NCI-H345 treated with DMSO at 0.1 percent for 48 hours (cell line): Measurements from ENCODE around the gene TANGO6.
"Not testable (repeated sequence)": the region's sequence is repeated elsewhere in the genome, so short reads cannot be mapped to it uniquely, and the experiment has no call there.

ENCODE experiments used
- DNase-seq: peaks from one replicate; lab custom pipeline; 2025; ENCODE audit not compliant: unreplicated experiment; lab: John Stamatoyannopoulos, UW

Gene TANGO6

DNA sequence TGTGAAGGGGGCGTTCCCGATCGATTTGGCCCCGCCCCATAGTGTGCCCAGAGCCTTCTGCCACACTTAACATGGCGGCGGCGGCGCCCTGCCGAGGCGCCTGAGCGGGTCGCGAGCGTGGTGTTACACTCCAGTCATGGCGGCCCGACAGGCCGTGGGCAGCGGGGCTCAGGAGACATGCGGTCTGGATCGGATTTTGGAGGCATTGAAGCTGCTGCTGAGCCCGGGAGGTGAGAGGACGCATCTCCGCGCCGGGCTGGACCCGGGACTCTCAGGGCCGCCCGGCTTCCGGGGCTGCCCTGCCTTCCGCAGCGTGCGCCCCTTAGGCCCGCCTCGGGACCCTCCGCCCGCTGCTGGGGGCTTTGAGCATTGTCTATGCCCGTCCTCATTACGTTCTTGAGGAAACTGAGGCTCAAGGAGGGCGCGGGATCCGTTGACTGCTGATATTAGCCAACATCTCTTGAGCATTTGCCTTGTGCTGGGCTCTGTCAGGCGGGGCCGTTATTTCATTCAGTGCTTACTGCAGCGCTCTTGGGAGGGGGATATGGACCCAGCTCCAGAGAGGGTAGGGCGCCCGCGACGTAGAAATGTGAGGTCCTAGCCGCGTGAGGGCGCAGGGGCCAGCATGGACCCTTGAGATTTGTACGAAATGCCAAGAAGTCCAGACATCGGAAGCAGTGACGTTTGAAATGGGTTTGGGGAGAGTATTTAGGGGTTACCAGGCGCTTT is at the start of gene TANGO6:
Gene TANGO6, plus strand, starts transcription at position 50 of the 729 bp plus-strand sequence. Its CDS starts 87 bp downstream, at position 137.
- peak; percentile 68 for DNase-seq

DNA sequence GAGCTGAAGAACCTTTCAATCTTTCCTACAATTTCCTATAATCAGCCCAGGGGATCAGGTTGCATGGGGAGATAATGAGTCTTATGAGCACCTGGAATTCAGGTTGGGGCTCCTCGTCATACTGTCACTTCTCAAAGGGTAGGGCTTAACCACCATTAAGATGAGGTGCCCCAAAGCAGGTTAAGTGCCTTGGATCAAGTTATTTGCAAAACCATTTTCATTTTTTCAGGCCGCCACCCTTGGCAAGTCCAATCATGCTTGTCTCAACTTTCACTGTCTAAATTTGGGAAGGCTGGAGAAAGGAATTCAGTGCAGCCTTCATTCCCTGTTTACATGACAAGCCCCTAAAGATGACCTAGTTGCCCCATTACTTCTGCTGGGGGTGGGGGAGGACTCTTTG is 44.9 kb upstream of the TANGO6 start:
- no peak for DNase-seq

DNA sequence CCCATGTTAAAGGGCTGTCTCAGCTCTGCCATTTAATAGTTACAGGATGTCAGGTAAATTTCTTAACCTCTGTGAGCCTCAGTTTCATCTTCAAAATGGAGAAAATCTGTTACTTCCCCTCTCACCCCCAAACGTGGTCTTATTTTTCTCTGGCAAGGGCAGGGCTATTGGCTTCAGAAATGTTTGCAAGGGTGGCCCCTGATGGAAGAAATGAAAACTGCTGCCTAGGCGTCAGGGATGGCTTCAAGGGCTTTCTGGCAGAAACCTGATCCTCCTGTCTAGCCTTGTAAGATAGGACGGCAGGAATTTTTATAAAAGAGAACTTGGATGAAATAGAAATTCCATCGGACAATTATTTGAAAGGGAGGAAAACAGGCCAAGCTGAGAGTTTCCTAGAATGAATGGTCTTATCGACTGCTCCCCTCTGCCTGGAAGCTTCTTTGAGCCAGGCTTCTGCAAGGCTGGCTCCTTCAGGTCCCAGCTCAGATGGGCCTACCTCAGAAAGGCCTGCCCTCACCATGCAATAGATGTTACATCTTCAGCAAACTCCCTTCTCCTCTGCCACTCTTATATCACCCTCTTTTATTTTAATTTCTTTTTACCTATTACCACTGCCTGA is 43.0 kb upstream of the TANGO6 start:
- peak; percentile 40 for DNase-seq

DNA sequence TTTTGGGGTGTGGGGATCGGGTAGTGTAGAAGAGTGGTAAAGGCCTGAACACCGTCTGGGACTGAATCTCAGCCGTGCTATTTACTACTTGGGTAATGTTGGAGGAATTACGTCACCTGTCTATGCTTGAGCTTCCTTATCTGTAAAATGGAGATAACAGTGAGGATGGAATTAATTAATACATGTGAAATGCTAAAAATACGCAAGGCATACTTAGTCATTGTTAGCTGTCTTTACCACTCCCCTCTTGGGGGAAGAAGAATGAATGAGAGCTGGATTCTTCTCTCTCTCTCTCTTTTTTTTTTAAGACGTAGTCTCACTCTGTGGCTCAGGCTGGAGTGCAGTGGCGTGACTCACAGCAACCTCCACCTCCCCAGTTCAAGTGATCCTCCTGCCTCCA is 41.1 kb upstream of the TANGO6 start:
- no peak for DNase-seq

- no peak for DNase-seq
These were observed 36.9 kb upstream of the TANGO6 start for GRCh38 chr16:68806422-68806821.

GRCh38 chr16:68806981-68807380 is 36.4 kb upstream of the TANGO6 start:
- no peak for DNase-seq

DNA sequence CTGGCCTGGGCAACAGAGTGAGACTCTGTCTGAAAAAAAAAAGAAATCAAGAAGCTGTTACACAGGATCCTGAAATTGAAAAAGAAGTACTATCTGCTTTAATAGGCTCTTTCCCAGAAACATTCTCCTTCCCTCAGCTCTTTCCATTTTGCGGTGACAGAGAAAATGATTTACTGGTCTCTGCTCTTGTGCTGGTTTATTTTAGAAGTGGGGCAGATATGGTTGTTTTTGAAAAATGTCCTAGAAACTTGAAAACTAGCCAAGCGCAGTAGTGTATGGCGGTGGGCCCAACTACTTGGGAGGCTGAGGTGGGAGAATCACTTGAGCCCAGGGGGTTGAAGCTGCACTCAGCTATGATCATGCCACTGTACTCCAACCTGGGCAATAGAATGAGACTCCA is 28.8 kb upstream of the TANGO6 start:
- no peak for DNase-seq

- DNase-seq: no peak
These were observed 19.8 kb upstream of the TANGO6 start for GRCh38 chr16:68823401-68824135.

DNA sequence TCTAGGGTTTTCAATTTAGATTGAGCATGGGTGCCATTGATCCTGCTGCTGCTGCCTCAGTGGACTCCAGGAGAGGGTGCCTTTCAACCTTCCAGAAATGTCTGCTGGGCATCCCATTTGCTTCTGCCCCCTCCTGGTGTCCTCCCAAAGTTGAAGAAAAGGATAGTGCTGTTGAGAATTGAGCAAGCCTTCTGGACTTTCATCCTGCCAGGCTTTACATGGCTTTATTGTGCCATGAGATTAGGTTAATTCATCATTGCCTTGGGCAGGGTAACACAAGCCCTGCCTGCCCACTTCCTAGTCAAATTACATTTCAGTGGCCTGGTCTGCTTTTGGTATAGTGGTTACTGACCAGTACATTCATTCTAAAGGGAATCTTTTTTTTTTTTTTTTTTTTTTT is 17.9 kb upstream of the TANGO6 start:
- no peak for DNase-seq

- no peak for DNase-seq
These were observed 16.7 kb upstream of the TANGO6 start for GRCh38 chr16:68826652-68827051.

DNA sequence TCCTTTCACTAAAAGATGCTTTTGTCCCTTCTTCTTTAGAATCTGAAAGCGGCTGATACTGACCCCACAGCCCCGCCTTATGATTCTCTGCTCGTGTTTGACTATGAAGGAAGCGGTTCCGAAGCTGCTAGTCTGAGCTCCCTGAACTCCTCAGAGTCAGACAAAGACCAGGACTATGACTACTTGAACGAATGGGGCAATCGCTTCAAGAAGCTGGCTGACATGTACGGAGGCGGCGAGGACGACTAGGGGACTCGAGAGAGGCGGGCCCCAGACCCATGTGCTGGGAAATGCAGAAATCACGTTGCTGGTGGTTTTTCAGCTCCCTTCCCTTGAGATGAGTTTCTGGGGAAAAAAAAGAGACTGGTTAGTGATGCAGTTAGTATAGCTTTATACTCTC is 10.1 kb upstream of the TANGO6 start:
- no peak for DNase-seq

GRCh38 chr16:68834550-68834949 is 8.8 kb upstream of the TANGO6 start:
- DNase-seq: no peak

DNA sequence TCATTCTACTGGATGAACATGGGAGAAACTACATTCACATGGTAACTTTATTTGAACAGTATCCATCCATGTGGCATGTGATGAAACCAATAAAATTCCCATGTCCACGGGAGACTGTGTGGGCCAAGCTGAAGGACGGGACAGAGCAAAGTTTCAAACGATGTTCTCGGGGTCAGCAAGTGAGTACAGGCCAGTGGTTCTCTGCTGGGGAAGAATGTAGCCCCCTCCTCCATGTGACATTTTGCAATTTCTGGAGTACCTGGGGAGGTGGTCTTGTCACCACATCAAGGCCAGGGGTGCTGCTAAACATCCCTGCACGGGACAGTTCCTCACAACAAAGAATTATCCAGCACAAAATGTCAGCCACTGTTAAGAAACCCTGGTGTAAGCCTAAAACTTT is 7.4 kb upstream of the TANGO6 start:
- DNase-seq: no peak

DNA sequence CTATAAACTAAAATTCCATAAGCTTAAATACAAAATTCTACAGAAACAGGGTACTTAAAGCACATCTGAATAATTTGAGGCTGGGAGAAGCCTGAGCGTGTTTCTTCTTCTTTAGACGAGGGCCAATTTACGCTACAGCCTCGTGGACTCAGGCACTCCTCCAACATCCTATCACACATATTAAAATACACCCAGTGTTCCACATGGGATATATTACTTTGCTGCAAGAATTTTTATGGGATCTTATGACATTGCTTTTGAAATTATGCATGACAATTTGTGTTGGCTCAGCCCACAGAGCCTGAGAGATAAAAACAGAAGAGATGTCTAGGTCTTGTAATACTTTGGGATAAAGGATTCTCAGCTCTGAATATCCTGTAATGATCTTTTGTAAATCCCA is 3.5 kb upstream of the TANGO6 start:
- no peak for DNase-seq

- not testable (repeated sequence) for DNase-seq
These were observed 308 bp upstream of the TANGO6 start for GRCh38 chr16:68842964-68843481.

GRCh38 chr16:68844211-68844564 is 857 bp downstream of the TANGO6 start:
- no peak for DNase-seq

- DNase-seq: no peak
These were observed 5.5 kb downstream of the TANGO6 start for GRCh38 chr16:68848786-68849185.

DNA sequence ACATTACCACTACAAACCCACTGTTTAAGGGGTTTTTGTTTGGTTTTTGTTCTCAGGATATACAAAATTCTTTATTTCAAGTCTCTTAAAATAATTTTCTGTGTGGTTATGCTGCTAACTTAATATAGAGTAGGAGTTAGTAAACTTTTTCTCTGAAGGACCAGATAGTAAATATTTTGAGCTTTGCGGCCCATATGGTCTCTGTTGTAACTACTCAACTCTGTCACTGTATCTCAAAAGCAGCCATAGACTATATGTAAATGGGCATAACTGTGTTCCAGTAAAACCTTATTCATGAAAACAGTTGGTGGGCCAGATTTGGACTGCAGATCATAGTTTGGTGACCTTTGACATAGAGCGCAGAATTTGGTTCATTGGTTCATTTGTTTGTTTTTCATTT is 7.2 kb downstream of the TANGO6 start:
- no peak for DNase-seq

- DNase-seq: no peak
These were observed 8.3 kb downstream of the TANGO6 start for GRCh38 chr16:68851601-68852000.

- DNase-seq: no peak
These were observed 14.1 kb downstream of the TANGO6 start for GRCh38 chr16:68857479-68857878.

GRCh38 chr16:68859828-68860227 is 16.5 kb downstream of the TANGO6 start:
- no peak for DNase-seq
